Fibroblast of skin of left biceps (primary cell): ENCODE results near the gene PKIB.
"Not testable (repeated sequence)": the region's sequence is repeated elsewhere in the genome, so short reads cannot be mapped to it uniquely, and the experiment has no call there.

Experiments used
- DNase-seq, 2 experiments: peaks; one replicate each; pipeline ENCODE4 v3.0.0-alpha.2; 2013; ENCODE audit warnings: low read depth in 2 of 2

The PKIB gene

GRCh38 chr6:122710908-122711635 is 100.9 kb downstream of the PKIB start:
- DNase-seq: no peak

- no peak for DNase-seq
Measured at GRCh38 chr6:122712093-122712447, 101.9 kb downstream of the PKIB start.

GRCh38 chr6:122712448-122713137 is 102.4 kb downstream of the PKIB start:
- DNase-seq: no peak

DNA sequence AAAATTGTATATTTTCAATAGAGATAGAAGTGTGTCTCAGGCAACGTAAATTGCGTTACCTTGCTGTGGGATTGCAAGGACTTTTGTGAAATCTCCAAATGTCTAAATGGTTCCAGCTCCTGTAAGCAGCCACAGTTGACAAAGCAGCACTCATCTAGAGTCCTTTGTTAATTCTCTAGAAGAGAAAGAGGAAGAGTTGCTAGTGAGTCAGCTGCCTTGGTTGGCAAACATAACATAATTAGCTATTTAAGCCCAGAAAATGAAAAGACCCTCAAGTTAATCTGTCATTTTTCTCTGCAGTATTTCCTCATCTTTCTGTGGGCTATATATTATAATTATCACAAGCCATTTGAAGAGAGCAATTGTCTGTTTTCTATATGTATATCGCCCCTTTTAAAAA is 102.9 kb downstream of the PKIB start:
- no peak for DNase-seq

- no peak for DNase-seq
Measured at GRCh38 chr6:122714059-122714458, 103.9 kb downstream of the PKIB start.

- no peak for DNase-seq
Measured at GRCh38 chr6:122715725-122716124, 105.5 kb downstream of the PKIB start.

- no peak for DNase-seq
Measured at GRCh38 chr6:122717350-122717749, 107.1 kb downstream of the PKIB start.

DNA sequence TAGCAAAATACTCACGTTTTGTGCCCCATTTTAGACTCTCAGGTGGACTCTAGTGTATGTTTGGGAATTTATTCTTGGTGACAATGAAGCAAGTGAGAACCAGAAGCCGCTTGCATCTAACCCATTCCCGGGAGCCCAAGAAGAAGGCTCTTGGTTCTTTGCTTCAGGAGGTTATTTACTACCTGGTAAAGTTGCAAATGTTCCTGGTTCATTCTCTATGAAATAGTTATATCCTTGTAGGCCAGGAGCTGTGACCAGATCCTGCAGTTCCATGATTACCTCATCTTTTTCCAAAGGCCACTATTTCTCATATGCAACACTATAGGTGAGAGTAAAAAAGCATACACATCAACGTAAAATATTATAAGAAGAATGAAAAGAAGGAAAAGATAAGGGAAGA is 108.4 kb downstream of the PKIB start:
- DNase-seq: no peak

DNA sequence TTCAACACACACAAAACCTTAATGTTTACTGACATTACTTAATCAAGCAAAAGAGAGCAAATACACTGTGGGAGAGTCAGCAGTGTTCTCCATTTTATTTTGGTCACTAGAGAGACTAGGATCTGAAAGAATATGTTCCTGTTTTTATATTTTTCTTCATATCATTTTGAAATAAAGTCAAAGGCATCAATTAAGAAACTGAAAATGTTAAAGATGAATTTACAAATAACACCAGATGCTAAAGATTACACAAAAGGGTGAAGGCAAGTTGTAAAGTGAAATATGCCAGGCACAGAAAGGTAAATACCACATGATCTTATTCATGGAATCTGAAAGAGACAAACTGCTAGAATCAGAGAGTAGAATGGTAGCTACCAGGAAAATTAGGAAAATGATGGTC is 109.0 kb downstream of the PKIB start:
- no peak for DNase-seq

DNA sequence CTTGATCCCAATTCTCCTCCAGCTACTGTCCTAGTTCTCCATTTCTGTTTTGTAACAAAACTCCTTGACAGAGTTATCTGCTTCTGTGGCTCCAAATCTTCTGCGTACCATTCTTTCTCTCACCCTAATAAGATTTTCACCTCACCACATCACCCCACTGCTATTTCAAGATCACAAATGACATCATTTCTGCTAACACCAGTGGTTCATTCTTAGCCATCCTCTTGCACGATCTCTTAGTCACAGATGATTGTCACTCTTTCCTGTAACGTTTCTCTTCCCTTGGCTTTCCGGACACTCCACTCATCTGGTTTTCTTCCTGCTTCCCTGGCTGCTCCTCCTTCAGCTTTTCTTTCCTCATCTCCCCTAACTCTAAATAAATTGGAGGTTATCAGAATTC is 112.5 kb downstream of the PKIB start:
- DNase-seq: no peak

GRCh38 chr6:122726649-122727048 is 116.4 kb downstream of the PKIB start:
- no peak for DNase-seq

DNA sequence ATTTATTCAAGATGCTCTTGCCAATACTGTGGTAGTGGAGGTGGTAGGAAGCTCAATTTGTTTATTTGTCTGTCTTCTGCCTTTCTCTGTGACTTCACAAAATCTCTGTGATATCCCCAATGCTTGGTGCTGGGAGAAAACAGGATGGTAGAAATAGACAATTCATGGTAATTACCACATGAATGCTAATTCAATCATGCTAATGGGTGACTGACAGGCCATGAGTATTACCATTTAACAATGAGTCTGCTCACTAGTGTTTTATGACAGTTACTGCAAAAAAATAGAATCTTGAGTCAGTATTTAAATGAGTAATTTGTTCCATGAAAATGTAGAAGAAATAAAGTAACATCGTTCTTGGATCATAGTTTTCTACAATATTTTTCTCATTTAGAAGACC is 117.0 kb downstream of the PKIB start:
- DNase-seq: no peak

- DNase-seq: no peak
Measured at GRCh38 chr6:122730334-122730733, 120.1 kb downstream of the PKIB start.

DNA sequence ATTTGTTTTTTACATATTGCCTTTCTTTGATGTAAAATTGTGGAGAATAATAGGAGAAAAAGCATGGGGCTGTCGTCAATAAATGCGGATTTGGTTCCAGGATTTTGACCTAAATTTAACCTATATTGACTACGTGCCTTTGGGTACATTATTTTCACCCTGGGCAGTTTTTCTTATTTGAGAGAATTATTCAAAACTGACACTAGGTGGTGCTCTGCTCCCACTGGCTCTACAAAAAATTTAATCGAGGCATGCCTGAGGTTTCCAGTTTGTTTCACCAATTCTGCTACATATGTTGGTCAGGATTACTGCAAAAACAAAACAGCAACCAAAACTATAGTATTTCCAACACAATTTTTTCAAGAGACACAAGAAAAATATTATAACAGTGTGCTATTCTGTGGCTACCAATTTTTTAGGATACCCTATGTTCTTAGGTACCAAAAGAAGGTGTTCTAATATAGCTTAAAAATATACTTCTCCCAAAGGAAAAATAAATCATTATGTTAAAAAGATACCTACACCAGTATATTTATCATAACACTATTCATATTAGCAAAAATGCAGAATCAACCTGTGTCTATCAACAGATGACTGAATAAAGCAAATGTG is 120.7 kb downstream of the PKIB start:
- DNase-seq: no peak

- DNase-seq: no peak
Measured at GRCh38 chr6:122733259-122733658, 123.1 kb downstream of the PKIB start.

DNA sequence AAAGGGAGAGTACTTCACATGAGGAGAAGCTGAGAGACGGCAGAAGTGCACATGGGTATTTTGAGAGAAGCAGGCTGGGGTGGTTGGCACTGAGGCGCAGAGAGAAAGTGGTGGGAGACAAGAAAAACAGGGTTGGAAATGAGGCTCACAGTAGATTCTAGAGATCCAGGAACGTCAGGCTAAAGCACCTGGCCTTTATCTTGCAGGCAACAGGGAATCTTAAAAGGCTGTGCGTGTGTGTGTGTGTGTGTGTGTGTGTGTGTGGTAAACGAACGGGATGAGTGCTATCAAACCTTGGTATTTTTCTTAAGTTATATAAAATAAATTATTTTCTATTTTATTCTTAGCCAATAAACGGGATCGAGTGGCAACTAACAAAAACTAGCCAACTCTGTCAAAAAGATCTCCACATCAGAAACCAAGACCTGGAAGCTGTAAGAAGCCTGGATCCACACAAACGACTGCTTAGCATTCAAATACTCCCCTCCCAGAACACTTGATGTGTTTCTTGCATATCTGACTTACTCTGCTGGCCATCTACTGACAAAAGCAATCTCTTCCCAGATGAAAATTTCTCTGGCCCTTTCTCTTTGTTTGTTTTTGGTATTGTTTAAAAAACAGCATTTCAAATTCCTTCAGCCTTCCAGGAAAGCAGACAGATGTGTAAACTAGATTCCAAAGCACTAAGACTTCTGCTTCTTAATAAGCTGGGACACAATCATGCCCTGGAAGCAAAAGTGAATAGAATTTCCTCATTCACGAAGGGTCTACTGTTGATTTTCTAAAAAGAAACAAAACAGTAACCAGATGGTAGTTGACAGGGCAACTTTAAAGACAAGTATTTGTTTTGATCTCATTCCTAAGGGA is 124.6 kb downstream of the PKIB start:
- no peak for DNase-seq

DNA sequence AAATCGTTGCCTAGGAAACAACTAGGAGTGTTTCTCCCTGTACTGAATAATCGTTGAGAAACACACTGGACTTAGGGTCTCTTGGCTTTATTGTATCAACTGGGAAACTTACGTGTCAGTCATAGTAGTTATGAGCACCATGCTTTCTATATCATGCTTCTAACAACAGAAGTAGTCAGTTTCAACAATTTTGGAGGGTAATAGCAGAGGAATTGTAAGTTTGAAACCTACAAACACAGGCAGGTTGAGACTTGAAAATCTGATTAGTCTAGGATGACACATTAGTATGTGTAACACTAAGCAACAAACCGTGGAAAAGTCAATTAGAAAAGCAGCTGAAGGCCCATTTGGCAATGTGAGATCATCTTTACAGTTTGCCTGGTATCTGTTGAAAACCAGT is 125.4 kb downstream of the PKIB start:
- DNase-seq: no peak

GRCh38 chr6:122736163-122736562 is 126.0 kb downstream of the PKIB start:
- DNase-seq: no peak

GRCh38 chr6:122736616-122737015 is 126.4 kb downstream of the PKIB start:
- DNase-seq: no peak

- DNase-seq: no peak
Measured at GRCh38 chr6:122740091-122740490, 129.9 kb downstream of the PKIB start.

GRCh38 chr6:122740936-122741335 is 130.7 kb downstream of the PKIB start:
- no peak for DNase-seq

DNA sequence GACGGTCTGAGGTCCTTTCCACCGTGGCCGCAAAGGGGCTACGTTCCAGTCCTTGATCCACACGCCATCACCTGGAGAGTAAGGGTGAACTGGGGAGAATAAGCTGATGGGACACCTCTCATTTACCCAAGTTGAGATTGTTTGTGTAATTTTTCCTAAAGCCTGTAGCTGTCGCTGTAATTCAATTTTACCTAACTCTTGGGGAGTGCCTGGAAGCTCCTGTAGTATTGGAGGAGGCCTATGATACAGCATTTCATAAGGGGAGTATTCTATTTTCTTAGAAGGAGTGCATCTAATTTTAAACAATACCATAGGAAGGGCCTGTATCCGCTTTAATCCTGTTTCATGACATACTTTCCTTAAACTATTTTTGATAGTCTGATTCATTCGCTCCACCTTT is 134.0 kb downstream of the PKIB start:
- DNase-seq: not testable (repeated sequence)
